Mucosa of rectum (tissue), 2 donors: ENCODE data around the gene MCRS1.
"Not testable (repeated sequence)": the region's sequence is repeated elsewhere in the genome, so short reads cannot be mapped to it uniquely, and the experiment has no call there.

Experiments used
- H3K27ac ChIP-seq, 2 donors: one replicate each; pipeline ENCODE4 v1.7.0; 2013; ENCODE audit warnings: inconsistent platforms in 2 of 2, low read depth in 2 of 2, low read length in 2 of 2
- H3K27me3 ChIP-seq, 2 donors: one replicate each; pipeline ENCODE4 v1.7.0; 2013; ENCODE audit warnings: low read length in 2 of 2; ENCODE audit not compliant: control insufficient read depth in 2 of 2, insufficient read depth in 2 of 2
- H3K36me3 ChIP-seq, 2 donors: one replicate each; pipeline ENCODE4 v1.7.0; 2013; ENCODE audit warnings: low read length in 2 of 2; ENCODE audit not compliant: control insufficient read depth in 2 of 2, insufficient read depth in 2 of 2
- H3K4me1 ChIP-seq, 2 donors: one replicate each; pipeline ENCODE4 v1.7.0; 2013; ENCODE audit warnings: low read length in 2 of 2, mild to moderate bottlenecking in 1 of 2; ENCODE audit not compliant: control insufficient read depth in 2 of 2, insufficient read depth in 2 of 2
- H3K4me3 ChIP-seq, 2 donors: one replicate each; pipeline ENCODE4 v1.7.0; 2013; ENCODE audit warnings: low read length in 2 of 2
- H3K9ac ChIP-seq, 2 donors: one replicate each; pipeline ENCODE4 v1.7.0; 2013; ENCODE audit warnings: low read length in 2 of 2, low read depth in 1 of 2, mild to moderate bottlenecking in 1 of 2
- H3K9me3 ChIP-seq, 2 donors: one replicate each; pipeline ENCODE4 v1.7.0; 2013; ENCODE audit warnings: low read length in 2 of 2; ENCODE audit not compliant: control insufficient read depth in 2 of 2
- donor health status: healthy.
- donor health status: Normal muscosa, but diverticular disease.

The MCRS1 gene

DNA sequence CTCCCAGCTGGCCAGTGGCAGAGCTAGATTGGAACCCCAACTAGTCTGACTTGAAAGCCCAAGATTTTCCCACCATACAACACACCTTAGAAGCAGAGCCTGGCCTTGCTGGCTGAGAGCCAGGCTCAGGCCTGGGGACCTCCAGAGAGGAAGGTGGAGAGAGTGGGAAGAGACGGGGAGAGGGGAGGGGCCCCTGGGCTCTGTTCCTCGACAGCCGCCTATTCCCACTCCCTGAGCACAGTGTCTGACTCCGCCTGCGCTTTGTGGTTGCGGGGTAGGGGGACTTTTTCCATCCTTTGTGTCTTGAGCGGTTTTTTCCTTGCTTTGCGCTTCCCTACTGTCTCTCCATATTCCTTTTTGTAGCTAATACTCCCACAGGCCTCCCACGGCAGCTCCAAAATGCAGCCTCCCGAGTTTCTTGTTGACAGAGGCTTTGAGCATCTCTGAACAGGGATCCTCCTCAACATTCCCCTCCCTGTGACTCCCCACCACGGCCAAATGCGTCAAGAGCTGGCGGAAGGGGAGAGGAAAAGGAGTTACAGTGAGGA lies 33.1 kb downstream of the MCRS1 start:
- H3K4me3 ChIP-seq = no peak overlapping the region
- H3K27ac ChIP-seq = no peak overlapping the region
- H3K4me1 ChIP-seq = peaks cover 5 to 10% of the 10 kb centered on the region in 2 donors
- no peaks in the 10 kb centered on the region for H3K36me3 ChIP-seq
- no peak overlapping the region for H3K9ac ChIP-seq
- no peaks in the 10 kb centered on the region for H3K9me3 ChIP-seq
- H3K27me3 ChIP-seq = peaks cover 17 to 22% of the 10 kb centered on the region in 2 donors

DNA sequence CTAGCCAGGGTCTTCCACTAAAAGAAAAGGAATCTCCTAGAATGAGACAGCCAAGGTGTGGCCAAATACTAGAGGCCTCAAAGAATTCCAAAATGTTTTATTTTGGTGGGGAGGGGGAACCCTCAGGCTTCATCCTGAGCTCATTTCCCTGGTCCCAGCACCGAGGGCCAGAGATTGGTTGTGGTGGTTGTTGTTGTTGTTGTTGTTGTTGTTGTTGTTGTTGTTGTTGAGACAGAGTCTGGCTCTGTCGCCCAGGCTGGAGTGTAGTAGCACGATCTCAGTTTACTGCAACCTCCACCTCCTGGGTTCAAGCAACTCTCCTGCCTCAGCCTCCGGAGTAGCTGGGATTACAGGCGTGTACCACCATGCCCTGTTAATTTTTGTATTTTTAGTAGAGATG lies 33.8 kb downstream of the MCRS1 start:
- not testable (repeated sequence) for H3K4me3 ChIP-seq
- peaks cover 11 to 17% of the 10 kb centered on the region in 2 donors for H3K27me3 ChIP-seq

GRCh38 chr12:49533331-49533730 lies 34.6 kb downstream of the MCRS1 start:
- Histone ChIP-seq H3K9me3 (no peaks in the 10 kb centered on the region), H3K27ac (no peak overlapping the region), H3K27me3 (peaks cover 11 to 17% of the 10 kb centered on the region in 2 donors), H3K9ac (no peak overlapping the region), H3K4me1 (peaks cover 5 to 7% of the 10 kb centered on the region in 2 donors), H3K4me3 (no peak overlapping the region), H3K36me3 (no peaks in the 10 kb centered on the region)

More for the DNA sequence above, 33.8 kb downstream of the MCRS1 start:
- H3K9ac ChIP-seq, H3K4me1 ChIP-seq, H3K9me3 ChIP-seq, H3K27ac ChIP-seq, H3K36me3 ChIP-seq: not testable (repeated sequence)

- Histone ChIP-seq H3K4me1 (no peaks in the 10 kb centered on the region), H3K4me3 (no peak overlapping the region), H3K27ac (no peak overlapping the region), H3K27me3 (peaks cover 2 to 13% of the 10 kb centered on the region in 2 donors), H3K36me3 (no peaks in the 10 kb centered on the region), H3K9me3 (no peaks in the 10 kb centered on the region), H3K9ac (no peak overlapping the region)
Observed at GRCh38 chr12:49531745-49532144, 36.2 kb downstream of the MCRS1 start.

DNA sequence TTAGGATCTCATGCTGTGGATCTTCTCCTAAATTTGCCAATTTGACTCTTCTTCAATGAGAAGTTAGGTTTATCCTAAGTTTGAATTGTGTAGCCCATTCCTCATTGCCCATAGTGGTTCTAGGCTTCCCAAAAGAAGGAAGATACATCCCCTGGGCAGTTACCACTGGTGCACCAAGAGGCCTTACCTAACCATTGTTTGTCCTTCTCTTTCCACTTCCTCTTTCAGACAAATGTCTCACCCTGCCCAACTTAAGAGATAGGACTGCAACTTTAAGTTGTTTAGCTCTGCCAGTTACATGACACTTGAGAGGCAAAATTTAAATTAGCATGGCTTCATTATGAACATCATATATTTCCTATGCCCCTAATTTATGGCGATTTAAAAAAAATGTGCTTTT lies 38.5 kb downstream of the MCRS1 start:
- Histone ChIP-seq H3K4me3 (no peak overlapping the region), H3K36me3 (peaks cover 16 to 18% of the 10 kb centered on the region in 2 donors), H3K4me1 (no peaks in the 10 kb centered on the region), H3K27me3 (no peaks in the 10 kb centered on the region), H3K9ac (no peak overlapping the region), H3K27ac (no peak overlapping the region), H3K9me3 (no peaks in the 10 kb centered on the region)

DNA sequence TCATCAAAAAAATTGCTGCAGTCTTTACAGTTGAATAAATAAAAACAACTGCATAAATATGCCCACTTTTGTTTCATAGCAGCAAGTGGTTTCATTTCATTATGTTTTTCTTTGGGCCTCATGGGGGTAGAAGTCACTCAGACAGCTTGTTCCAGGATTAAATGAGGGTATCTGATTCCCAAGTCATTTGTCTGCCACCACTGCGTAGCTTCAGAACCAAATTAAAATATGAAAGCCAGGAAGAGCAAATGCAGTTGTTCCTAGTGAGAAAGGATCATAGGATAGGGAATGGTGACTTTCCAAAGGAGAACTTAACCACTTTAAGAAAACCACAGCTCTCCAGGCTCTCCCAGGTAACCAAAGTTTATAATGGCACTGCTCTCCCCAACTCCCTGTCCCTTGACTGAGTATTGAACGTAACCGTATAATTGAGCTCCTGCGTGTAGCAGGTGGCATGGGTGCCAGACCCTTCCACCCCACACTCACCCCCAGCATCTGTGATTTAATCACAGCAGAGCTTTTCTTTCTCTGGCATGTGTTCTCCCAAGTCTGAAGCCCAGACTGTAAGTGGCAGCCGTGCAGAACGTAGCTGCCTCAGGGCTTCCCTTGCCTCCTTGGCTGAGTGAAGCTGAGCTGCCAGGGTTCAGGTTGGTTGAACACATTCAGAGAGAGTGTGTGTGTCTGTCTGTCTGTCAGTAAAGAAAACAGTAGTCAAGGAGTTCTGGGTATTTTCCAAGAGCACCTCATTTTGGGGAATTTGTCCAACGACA lies 40.4 kb downstream of the MCRS1 start:
- Histone ChIP-seq H3K27ac (no peak overlapping the region), H3K9ac (no peak overlapping the region), H3K27me3 (no peaks in the 10 kb centered on the region), H3K4me3 (no peak overlapping the region), H3K36me3 (peaks cover 16 to 18% of the 10 kb centered on the region in 2 donors), H3K4me1 (no peaks in the 10 kb centered on the region), H3K9me3 (no peaks in the 10 kb centered on the region)

DNA sequence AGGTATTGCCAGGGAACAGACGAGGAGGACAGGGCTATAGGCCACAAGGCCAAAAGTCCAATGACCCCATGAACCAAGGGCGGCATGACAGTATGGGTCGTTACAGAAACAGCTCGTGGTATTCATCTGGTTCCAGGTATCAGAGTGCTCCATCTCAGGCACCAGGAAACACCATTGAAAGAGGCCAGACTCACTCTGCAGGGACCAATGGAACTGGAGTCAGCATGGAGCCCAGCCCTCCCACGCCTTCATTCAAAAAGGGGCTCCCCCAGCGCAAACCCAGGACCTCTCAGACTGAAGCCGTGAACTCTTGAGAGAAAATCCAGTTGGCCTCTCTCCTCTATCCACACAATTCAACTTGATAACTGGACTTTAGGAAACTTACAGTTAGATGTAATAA lies 42.0 kb downstream of the MCRS1 start:
- no peak overlapping the region for H3K9ac ChIP-seq
- peaks cover 16 to 18% of the 10 kb centered on the region in 2 donors for H3K36me3 ChIP-seq
- H3K27me3 ChIP-seq = no peaks in the 10 kb centered on the region
- no peak overlapping the region for H3K27ac ChIP-seq
- H3K9me3 ChIP-seq = no peaks in the 10 kb centered on the region
- H3K4me1 ChIP-seq = no peaks in the 10 kb centered on the region
- no peak overlapping the region for H3K4me3 ChIP-seq

DNA sequence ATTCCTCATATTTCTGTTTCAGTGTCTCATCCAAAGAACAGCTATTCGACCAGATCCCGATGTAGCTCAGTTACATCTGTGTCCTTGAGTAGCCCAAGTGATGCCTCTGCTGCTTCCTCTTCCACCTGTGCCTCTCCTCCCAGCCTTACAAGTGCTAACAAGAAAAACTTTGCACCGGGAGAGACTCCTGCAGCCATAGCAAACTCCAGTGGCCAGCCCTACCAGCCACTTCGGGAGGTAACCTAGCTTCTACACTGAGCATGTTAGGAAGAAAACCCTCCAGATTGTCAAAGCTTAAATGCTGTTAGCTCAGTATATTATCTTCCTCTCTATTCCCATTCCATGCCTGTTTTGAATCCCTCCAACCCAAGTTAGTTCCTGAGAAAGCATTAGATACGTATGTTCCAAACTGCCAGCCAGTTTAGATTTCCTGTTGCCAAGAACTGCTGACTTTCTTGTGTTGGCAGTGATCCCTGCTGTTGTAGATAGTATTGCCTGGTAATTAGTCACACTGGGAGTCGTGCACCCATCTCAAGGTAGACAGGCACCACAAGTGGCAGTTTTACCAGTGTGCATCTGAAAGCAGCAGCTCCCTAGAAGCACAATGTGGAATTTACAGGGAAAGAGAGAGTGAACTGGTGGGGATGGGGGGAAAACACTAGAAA lies 43.1 kb downstream of the MCRS1 start:
- Histone ChIP-seq H3K27me3 (no peaks in the 10 kb centered on the region), H3K9ac (no peak overlapping the region), H3K9me3 (no peaks in the 10 kb centered on the region), H3K27ac (no peak overlapping the region), H3K36me3 (peaks cover 16 to 18% of the 10 kb centered on the region in 2 donors), H3K4me1 (no peaks in the 10 kb centered on the region), H3K4me3 (no peak overlapping the region)

GRCh38 chr12:49521389-49521788 lies 46.6 kb downstream of the MCRS1 start:
- Histone ChIP-seq H3K4me3 (no peak overlapping the region), H3K27me3 (no peaks in the 10 kb centered on the region), H3K4me1 (no peaks in the 10 kb centered on the region), H3K9ac (no peak overlapping the region), H3K27ac (no peak overlapping the region), H3K36me3 (peaks cover 13 to 15% of the 10 kb centered on the region in 2 donors), H3K9me3 (no peaks in the 10 kb centered on the region)

- H3K27ac ChIP-seq = no peak overlapping the region
- no peak overlapping the region for H3K4me3 ChIP-seq
- H3K9ac ChIP-seq = no peak overlapping the region
- no peaks in the 10 kb centered on the region for H3K9me3 ChIP-seq
- H3K4me1 ChIP-seq = no peaks in the 10 kb centered on the region
- H3K36me3 ChIP-seq = peaks cover 1 to 7% of the 10 kb centered on the region in 2 donors
- no peaks in the 10 kb centered on the region for H3K27me3 ChIP-seq
Observed at GRCh38 chr12:49519574-49519936, 48.4 kb downstream of the MCRS1 start.
